Measurements from ENCODE around the gene IGFL1. TPM values are rescaled to one million over a fixed set of nuclear protein-coding genes. Genes with fewer than 3 reads are reported as not detected.
"Not testable (repeated sequence)": the region's sequence is repeated elsewhere in the genome, so short reads cannot be mapped to it uniquely, and the experiment has no call there.

Gene IGFL1
- total RNA-seq, 1 donor from 2014 or later: not detected

DNA sequence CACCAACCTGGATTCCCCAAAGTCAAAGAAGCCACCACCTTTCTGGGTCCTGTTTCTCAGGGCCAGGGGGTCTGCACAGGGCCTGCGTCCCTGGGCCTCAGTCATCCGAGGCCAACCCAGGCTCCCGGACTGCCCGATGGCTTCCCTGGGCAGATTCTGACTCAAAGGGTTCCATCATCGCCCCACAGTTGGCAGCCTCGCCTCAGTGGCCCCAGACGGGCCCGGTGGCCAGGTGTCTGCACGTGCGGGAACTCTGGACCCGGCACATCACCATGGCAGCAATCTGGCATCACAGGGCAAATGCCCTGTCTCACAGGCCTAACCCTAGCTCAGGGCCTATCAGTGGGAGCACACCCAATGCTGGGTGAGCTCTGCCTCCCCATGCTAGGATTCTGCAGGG lies 2.9 kb downstream of the IGFL1 start:
- no peak for DNase-seq (ENCODE audit: low read depth)
- Histone ChIP-seq H3K27ac (ENCODE audit: low read depth, low read length) (no peak overlapping the region), H3K36me3 (ENCODE audit: insufficient read depth, low read length) (no peaks in the 10 kb centered on the region), H3K4me2 (ENCODE audit: low read length) (no peak overlapping the region), H2AFZ (ENCODE audit: low read depth, low read length) (no peak overlapping the region), H4K20me1 (ENCODE audit: insufficient read depth, low read length) (no peaks in the 10 kb centered on the region), H3K4me3 (ENCODE audit: insufficient read depth, low read depth, low read length) (no peak overlapping the region), H3K9me3 (ENCODE audit: insufficient read depth, low read depth, low read length) (no peaks in the 10 kb centered on the region), H3K27me3 (ENCODE audit: insufficient read depth, low read length) (peaks cover 54% of the 10 kb centered on the region), H3K4me1 (ENCODE audit: insufficient read depth, low read length) (no peaks in the 10 kb centered on the region), H3K79me2 (ENCODE audit: insufficient read depth, low read length) (no peaks in the 10 kb centered on the region), H3K9ac (ENCODE audit: low read length) (no peak overlapping the region)
- H3K27me3 Mint-ChIP-seq (ENCODE audit: low read depth, unreplicated experiment): peaks cover 68% of the 10 kb centered on the region
- TF ChIP-seq EZH2 (IDR thresholded peaks at IDR 0.05; ENCODE audit: insufficient read depth, low read length): no peak
- no peak for TF ChIP-seq CTCF (IDR thresholded peaks at IDR 0.05; ENCODE audit: insufficient read depth, low read depth, low read length)
- no peaks in the 10 kb centered on the region for H3K36me3 Mint-ChIP-seq (ENCODE audit: low read depth, unreplicated experiment)
- H3K4me1 Mint-ChIP-seq (ENCODE audit: low read depth, unreplicated experiment): no peaks in the 10 kb centered on the region
- no peak overlapping the region for H3K4me3 Mint-ChIP-seq (ENCODE audit: unreplicated experiment)
- no peaks in the 10 kb centered on the region for H3K9me3 Mint-ChIP-seq (ENCODE audit: unreplicated experiment)
- H3K27ac Mint-ChIP-seq (ENCODE audit: unreplicated experiment): no peak overlapping the region
- FAIRE-seq: no peak

- Mint-ChIP-seq H3K27me3 (ENCODE audit: low read depth, unreplicated experiment) (peaks cover 64% of the 10 kb centered on the region), H3K36me3 (ENCODE audit: low read depth, unreplicated experiment) (no peaks in the 10 kb centered on the region), H3K4me3 (ENCODE audit: unreplicated experiment) (no peak overlapping the region), H3K9me3 (ENCODE audit: unreplicated experiment) (no peaks in the 10 kb centered on the region), H3K4me1 (ENCODE audit: low read depth, unreplicated experiment) (peaks cover under 1% of the 10 kb centered on the region), H3K27ac (ENCODE audit: unreplicated experiment) (no peak overlapping the region)
- no peaks in the 10 kb centered on the region for H3K79me2 ChIP-seq (ENCODE audit: insufficient read depth, low read length)
- H3K36me3 ChIP-seq (ENCODE audit: insufficient read depth, low read length): no peaks in the 10 kb centered on the region
- no peak overlapping the region for H3K4me2 ChIP-seq (ENCODE audit: low read length)
- H3K9me3 ChIP-seq (ENCODE audit: insufficient read depth, low read depth, low read length): no peaks in the 10 kb centered on the region
- no peak for FAIRE-seq
- no peak overlapping the region for H3K4me3 ChIP-seq (ENCODE audit: insufficient read depth, low read depth, low read length)
- H4K20me1 ChIP-seq (ENCODE audit: insufficient read depth, low read length): no peaks in the 10 kb centered on the region
- DNase-seq (ENCODE audit: low read depth): no peak
- TF ChIP-seq CTCF (IDR thresholded peaks at IDR 0.05; ENCODE audit: insufficient read depth, low read depth, low read length) (no peak), EZH2 (IDR thresholded peaks at IDR 0.05; ENCODE audit: insufficient read depth, low read length) (no peak)
- H3K4me1 ChIP-seq (ENCODE audit: insufficient read depth, low read length): no peaks in the 10 kb centered on the region
- no peak overlapping the region for H2AFZ ChIP-seq (ENCODE audit: low read depth, low read length)
- H3K27ac ChIP-seq (ENCODE audit: low read depth, low read length): no peak overlapping the region
- peaks cover 53% of the 10 kb centered on the region for H3K27me3 ChIP-seq (ENCODE audit: insufficient read depth, low read length)
- no peak overlapping the region for H3K9ac ChIP-seq (ENCODE audit: low read length)
Observed at GRCh38 chr19:46232938-46233621, 3.5 kb downstream of the IGFL1 start.

GRCh38 chr19:46233871-46234270 lies 4.3 kb downstream of the IGFL1 start:
- FAIRE-seq: not testable (repeated sequence)
- H3K27me3 Mint-ChIP-seq (ENCODE audit: low read depth, unreplicated experiment): peaks cover 61% of the 10 kb centered on the region

DNA sequence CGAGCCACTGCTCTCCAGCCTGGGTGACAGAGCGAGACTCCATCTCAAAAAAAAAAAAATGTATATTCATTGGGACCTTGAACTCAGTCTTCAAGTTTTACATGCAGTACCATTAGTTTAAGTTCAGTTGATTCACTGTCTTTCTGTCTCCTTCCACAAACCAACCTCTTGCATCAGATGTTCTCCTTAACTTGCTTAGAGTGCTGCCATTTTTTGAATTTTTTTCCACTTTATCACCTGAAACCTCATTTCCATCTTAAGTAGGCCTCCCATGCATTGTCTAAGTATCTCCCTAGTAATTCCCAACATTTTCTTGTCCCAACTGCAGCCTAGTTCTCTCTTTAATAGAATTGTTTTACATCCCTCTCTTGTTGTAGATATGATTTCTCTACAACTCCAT lies 8.6 kb downstream of the IGFL1 start:
- not testable (repeated sequence) for H3K9me3 ChIP-seq (ENCODE audit: insufficient read depth, low read depth, low read length); H3K27ac ChIP-seq (ENCODE audit: low read depth, low read length); H3K4me3 ChIP-seq (ENCODE audit: insufficient read depth, low read depth, low read length); H3K4me3 Mint-ChIP-seq (ENCODE audit: unreplicated experiment); H3K9ac ChIP-seq (ENCODE audit: low read length); H3K4me1 Mint-ChIP-seq (ENCODE audit: low read depth, unreplicated experiment); H2AFZ ChIP-seq (ENCODE audit: low read depth, low read length); DNase-seq (ENCODE audit: low read depth); H4K20me1 ChIP-seq (ENCODE audit: insufficient read depth, low read length); H3K79me2 ChIP-seq (ENCODE audit: insufficient read depth, low read length); H3K36me3 ChIP-seq (ENCODE audit: insufficient read depth, low read length); H3K4me2 ChIP-seq (ENCODE audit: low read length); H3K36me3 Mint-ChIP-seq (ENCODE audit: low read depth, unreplicated experiment); H3K9me3 Mint-ChIP-seq (ENCODE audit: unreplicated experiment); H3K4me1 ChIP-seq (ENCODE audit: insufficient read depth, low read length)
- Mint-ChIP-seq H3K27me3 (ENCODE audit: low read depth, unreplicated experiment) (peaks cover 47% of the 10 kb centered on the region), H3K27ac (ENCODE audit: unreplicated experiment) (peak overlapping the region; percentile 22)
- FAIRE-seq: peak; percentile 17
- peaks cover 42% of the 10 kb centered on the region for H3K27me3 ChIP-seq (ENCODE audit: insufficient read depth, low read length)

More at GRCh38 chr19:46233871-46234270, 4.3 kb downstream of the IGFL1 start:
- not testable (repeated sequence) for H3K36me3 ChIP-seq (ENCODE audit: insufficient read depth, low read length); H3K9me3 Mint-ChIP-seq (ENCODE audit: unreplicated experiment); H3K9me3 ChIP-seq (ENCODE audit: insufficient read depth, low read depth, low read length); H3K27ac ChIP-seq (ENCODE audit: low read depth, low read length); H3K4me1 ChIP-seq (ENCODE audit: insufficient read depth, low read length); H3K79me2 ChIP-seq (ENCODE audit: insufficient read depth, low read length); H3K27ac Mint-ChIP-seq (ENCODE audit: unreplicated experiment); H4K20me1 ChIP-seq (ENCODE audit: insufficient read depth, low read length); H3K4me3 ChIP-seq (ENCODE audit: insufficient read depth, low read depth, low read length); H2AFZ ChIP-seq (ENCODE audit: low read depth, low read length); H3K4me2 ChIP-seq (ENCODE audit: low read length); DNase-seq (ENCODE audit: low read depth); H3K4me3 Mint-ChIP-seq (ENCODE audit: unreplicated experiment); H3K36me3 Mint-ChIP-seq (ENCODE audit: low read depth, unreplicated experiment); H3K9ac ChIP-seq (ENCODE audit: low read length); H3K4me1 Mint-ChIP-seq (ENCODE audit: low read depth, unreplicated experiment)
- H3K27me3 ChIP-seq (ENCODE audit: insufficient read depth, low read length): peaks cover 46% of the 10 kb centered on the region

Measured in astrocyte (in vitro differentiated cells and primary cell).